Measurements from ENCODE around the gene IL1B. TPM values are rescaled to one million over a fixed set of nuclear protein-coding genes. Genes with fewer than 3 reads are reported as not detected.
A peak's percentile ranks its signal among the peaks of the same experiment; 100 is the strongest.

The IL1B gene
- total and polyA plus RNA-seq, 5 experiments from 2014 or later, result not detected

GRCh38 chr2:112807233-112807807 is 29.3 kb downstream of the IL1B start:
- DNase-seq (no peak), ATAC-seq (no peak)
- POLR2A ChIA-PET, result no interaction called here
- peaks cover 3 to 18% (median 8%) of the 10 kb centered on the region in 9 donors for H3K9me3 Mint-ChIP-seq
- peaks cover 2 to 11% (median 7%) of the 10 kb centered on the region in 4 donors for H3K4me1 Mint-ChIP-seq
- no peaks in the 10 kb centered on the region for H3K27me3 Mint-ChIP-seq
- peaks cover 0 to 14% (median 10%) of the 10 kb centered on the region in 3 donors for H3K36me3 Mint-ChIP-seq
- no peak overlapping the region for H3K27ac Mint-ChIP-seq
- H3K4me3 Mint-ChIP-seq, result no peak overlapping the region

GRCh38 chr2:112805542-112805941 is 31.0 kb downstream of the IL1B start:
- peaks cover 0 to 14% (median 6%) of the 10 kb centered on the region in 3 donors for H3K36me3 Mint-ChIP-seq
- DNase-seq (no peak), ATAC-seq (no peak)
- no peak overlapping the region for H3K27ac Mint-ChIP-seq
- H3K9me3 Mint-ChIP-seq, result peaks cover 3 to 18% (median 8%) of the 10 kb centered on the region in 9 donors
- H3K27me3 Mint-ChIP-seq, result no peaks in the 10 kb centered on the region
- POLR2A ChIA-PET, result no interaction called here
- no peaks in the 10 kb centered on the region for H3K4me1 Mint-ChIP-seq
- H3K4me3 Mint-ChIP-seq, result no peak overlapping the region

- Mint-ChIP-seq H3K27ac (no peak overlapping the region), H3K36me3 (peaks cover 0 to 12% (median 4%) of the 10 kb centered on the region in 3 donors), H3K4me3 (no peak overlapping the region), H3K27me3 (no peaks in the 10 kb centered on the region), H3K4me1 (peaks cover 0 to 2% (median 0%) of the 10 kb centered on the region in 4 donors), H3K9me3 (peaks cover 3 to 15% (median 8%) of the 10 kb centered on the region in 9 donors)
- no peak for ATAC-seq
- no peak for DNase-seq
- POLR2A ChIA-PET, result no interaction called here
Measured at GRCh38 chr2:112803691-112804521, 32.7 kb downstream of the IL1B start.

- peak overlapping the region in 1 of 10 donors; percentile 76 for H3K27ac Mint-ChIP-seq
- POLR2A ChIA-PET, result no interaction called here
Measured at GRCh38 chr2:112800881-112801583, 35.5 kb downstream of the IL1B start.

GRCh38 chr2:112798979-112799975 is 37.3 kb downstream of the IL1B start:
- Mint-ChIP-seq H3K36me3 (no peaks in the 10 kb centered on the region), H3K4me3 (no peak overlapping the region), H3K4me1 (peaks cover 0 to 4% (median 2%) of the 10 kb centered on the region in 4 donors), H3K9me3 (no peaks in the 10 kb centered on the region), H3K27ac (peak overlapping the region in 1 of 10 donors; percentile 33), H3K27me3 (no peaks in the 10 kb centered on the region)
- DNase-seq, result no peak
- POLR2A ChIA-PET, result no interaction called here
- no peak for ATAC-seq

More at GRCh38 chr2:112800881-112801583, 35.5 kb downstream of the IL1B start:
- H3K36me3 Mint-ChIP-seq, result no peaks in the 10 kb centered on the region
- H3K4me1 Mint-ChIP-seq, result peaks cover 0 to 4% (median 0%) of the 10 kb centered on the region in 4 donors
- no peaks in the 10 kb centered on the region for H3K9me3 Mint-ChIP-seq
- H3K4me3 Mint-ChIP-seq, result no peak overlapping the region
- no peaks in the 10 kb centered on the region for H3K27me3 Mint-ChIP-seq
- DNase-seq (no peak), ATAC-seq (no peak)

- H3K27me3 Mint-ChIP-seq, result no peaks in the 10 kb centered on the region
- no peaks in the 10 kb centered on the region for H3K9me3 Mint-ChIP-seq
- H3K27ac Mint-ChIP-seq, result no peak overlapping the region
- no peaks in the 10 kb centered on the region for H3K36me3 Mint-ChIP-seq
- no peak overlapping the region for H3K4me3 Mint-ChIP-seq
- POLR2A ChIA-PET, result no interaction called here
- H3K4me1 Mint-ChIP-seq, result peaks cover 0 to 13% (median 2%) of the 10 kb centered on the region in 4 donors
- ATAC-seq, result no peak
- no peak for DNase-seq
Measured at GRCh38 chr2:112796486-112796885, 40.1 kb downstream of the IL1B start.

GRCh38 chr2:112795774-112796173 is 40.8 kb downstream of the IL1B start:
- ATAC-seq, result no peak
- H3K27ac Mint-ChIP-seq, result no peak overlapping the region
- H3K9me3 Mint-ChIP-seq, result no peaks in the 10 kb centered on the region
- no peaks in the 10 kb centered on the region for H3K36me3 Mint-ChIP-seq
- no peak overlapping the region for H3K4me3 Mint-ChIP-seq
- peaks cover 0 to 13% (median 2%) of the 10 kb centered on the region in 4 donors for H3K4me1 Mint-ChIP-seq
- H3K27me3 Mint-ChIP-seq, result no peaks in the 10 kb centered on the region
- POLR2A ChIA-PET, result no interaction called here
- no peak for DNase-seq

GRCh38 chr2:112794841-112795240 is 41.7 kb downstream of the IL1B start:
- Mint-ChIP-seq H3K4me1 (peaks cover 0 to 13% (median 2%) of the 10 kb centered on the region in 4 donors), H3K27me3 (no peaks in the 10 kb centered on the region), H3K27ac (peak overlapping the region in 1 of 10 donors; percentile 33), H3K4me3 (no peak overlapping the region), H3K36me3 (no peaks in the 10 kb centered on the region), H3K9me3 (peaks cover 0 to 3% (median 0%) of the 10 kb centered on the region in 9 donors)
- POLR2A ChIA-PET, result no interaction called here
- no peak for ATAC-seq
- no peak for DNase-seq

- no peaks in the 10 kb centered on the region for H3K36me3 Mint-ChIP-seq
- POLR2A ChIA-PET, result no interaction called here
- H3K27ac Mint-ChIP-seq, result no peak overlapping the region
- H3K9me3 Mint-ChIP-seq, result peaks cover 0 to 3% (median 0%) of the 10 kb centered on the region in 9 donors
- no peak for DNase-seq
- peaks cover 0 to 13% (median 1%) of the 10 kb centered on the region in 4 donors for H3K4me1 Mint-ChIP-seq
- H3K4me3 Mint-ChIP-seq, result no peak overlapping the region
- ATAC-seq, result no peak
- H3K27me3 Mint-ChIP-seq, result no peaks in the 10 kb centered on the region
Measured at GRCh38 chr2:112794131-112794733, 42.3 kb downstream of the IL1B start.

- ATAC-seq, result no peak
- H3K9me3 Mint-ChIP-seq, result peaks cover 0 to 3% (median 0%) of the 10 kb centered on the region in 9 donors
- H3K36me3 Mint-ChIP-seq, result no peaks in the 10 kb centered on the region
- POLR2A ChIA-PET, result no interaction called here
- H3K27me3 Mint-ChIP-seq, result peaks cover 0 to 6% (median 0%) of the 10 kb centered on the region in 5 donors
- H3K4me1 Mint-ChIP-seq, result peaks cover 0 to 13% (median under 1%) of the 10 kb centered on the region in 4 donors
- peak overlapping the region in 1 of 10 donors; percentile 33 for H3K27ac Mint-ChIP-seq
- no peak for DNase-seq
- H3K4me3 Mint-ChIP-seq, result no peak overlapping the region
Measured at GRCh38 chr2:112793449-112793978, 43.1 kb downstream of the IL1B start.

- no peak overlapping the region for H3K27ac Mint-ChIP-seq
- H3K36me3 Mint-ChIP-seq, result no peaks in the 10 kb centered on the region
- H3K9me3 Mint-ChIP-seq, result peaks cover 0 to 3% (median 0%) of the 10 kb centered on the region in 9 donors
- POLR2A ChIA-PET, result no interaction called here
- peaks cover 0 to 13% (median 0%) of the 10 kb centered on the region in 4 donors for H3K4me1 Mint-ChIP-seq
- H3K4me3 Mint-ChIP-seq, result no peak overlapping the region
- peaks cover 0 to 13% (median 0%) of the 10 kb centered on the region in 5 donors for H3K27me3 Mint-ChIP-seq
- DNase-seq (no peak), ATAC-seq (no peak)
Measured at GRCh38 chr2:112792419-112792818, 44.2 kb downstream of the IL1B start.

Measured in naive thymus-derived CD8-positive, alpha-beta T cell (primary cell).